Neural progenitor cell (in vitro differentiated cells): Measurements from ENCODE around the gene CGB5. TPM values are rescaled to one million over a fixed set of nuclear protein-coding genes. Genes with fewer than 3 reads are reported as not detected.
A peak's percentile ranks its signal among the peaks of the same experiment; 100 is the strongest.

Experiments
- DNase-seq: peaks from one replicate; pipeline ENCODE4 v3.0.0-alpha.2; 2016; ENCODE audit warnings: low spot score
- H2AFZ ChIP-seq: fragments of 200-600 bp; sonication (generic); replicated peaks from 2 replicates; pipeline ENCODE4 v1.6.1; 2016; ENCODE audit warnings: antibody characterized with exemption
- H3F3A ChIP-seq: fragments of 200-600 bp; sonication (generic); 2 replicates; pipeline ENCODE4 v1.6.1; 2016; ENCODE audit warnings: antibody characterized with exemption, low read depth
- H3K27ac ChIP-seq: fragments of 200-600 bp; sonication (generic); 2 replicates; pipeline ENCODE4 v1.5.1; 2016; ENCODE audit warnings: mild to moderate bottlenecking
- H3K27me3 ChIP-seq: fragments of 200-600 bp; sonication (generic); 2 replicates; pipeline ENCODE4 v1.6.1; 2016; ENCODE audit warnings: mild to moderate bottlenecking, moderate library complexity
- H3K36me3 ChIP-seq: fragments of 200-600 bp; sonication (generic); 2 replicates; pipeline ENCODE4 v1.5.1; 2016
- H3K4me1 ChIP-seq: fragments of 200-600 bp; sonication (generic); 2 replicates; pipeline ENCODE4 v1.6.1; 2016; ENCODE audit warnings: mixed run types
- H3K4me2 ChIP-seq: fragments of 200-600 bp; sonication (generic); 2 replicates; pipeline ENCODE4 v1.6.1; 2016
- H3K4me3 ChIP-seq: fragments of 200-600 bp; sonication (generic); 2 replicates; pipeline ENCODE4 v1.5.1; 2016
- H3K79me2 ChIP-seq: fragments of 200-600 bp; sonication (generic); 2 replicates; pipeline ENCODE4 v1.6.1; 2016; ENCODE audit warnings: low read depth
- H3K9ac ChIP-seq: fragments of 200-600 bp; sonication (generic); 2 replicates; pipeline ENCODE4 v1.6.1; 2016
- H3K9me3 ChIP-seq: fragments of 200-600 bp; sonication (generic); 2 replicates; pipeline ENCODE4 v1.5.1; 2016; ENCODE audit warnings: low read depth
- H4K20me1 ChIP-seq: fragments of 200-600 bp; sonication (generic); 2 replicates; pipeline ENCODE4 v1.6.1; 2016; ENCODE audit warnings: low read depth
- H3K27ac Mint-ChIP-seq: 3 replicates; pipeline ENCODE4 v1.8.0; 2021; ENCODE audit warnings: mixed read lengths
- H3K27me3 Mint-ChIP-seq: 2 replicates; pipeline ENCODE4 v1.8.0; 2022; ENCODE audit warnings: low read depth, mild to moderate bottlenecking, inconsistent platforms, moderate library complexity, mixed read lengths; ENCODE audit not compliant: insufficient read depth
- H3K36me3 Mint-ChIP-seq: 3 replicates; pipeline ENCODE4 v1.8.0; 2021; ENCODE audit warnings: mixed read lengths
- H3K4me1 Mint-ChIP-seq: 3 replicates; pipeline ENCODE4 v1.8.0; 2021; ENCODE audit warnings: mixed read lengths
- H3K4me3 Mint-ChIP-seq: 3 replicates; pipeline ENCODE4 v1.8.0; 2021; ENCODE audit warnings: mild to moderate bottlenecking, moderate library complexity, mixed read lengths
- H3K9me3 Mint-ChIP-seq: 3 replicates; pipeline ENCODE4 v1.8.0; 2020; ENCODE audit warnings: mixed read lengths
- EZH2 ChIP-seq: fragments of 200-600 bp; sonication (generic); IDR thresholded peaks from 2 replicates; pipeline ENCODE4 v1.6.1; 2017; ENCODE audit warnings: antibody characterized with exemption, mild to moderate bottlenecking, moderate library complexity
- EZH2phosphoT487 ChIP-seq: fragments of 200-600 bp; sonication (generic); IDR thresholded peaks from 2 replicates; pipeline ENCODE4 v1.6.1; 2017; ENCODE audit warnings: antibody characterized with exemption
- microRNA-seq: library from miRNA; unstranded; fragments of <30 nt; microRNA quantifications from one replicate; pipeline ENCODE4, GENCODE V29; 2016
- small RNA-seq: library from RNA; depleted of rRNA; stranded (forward); fragments of <200 nt; gene quantifications from one replicate; pipeline ENCODE3, GENCODE V24; 2015
- total RNA-seq: library from RNA; depleted of rRNA; stranded (reverse); fragments of >200 nt; gene quantifications from 2 replicates; pipeline ENCODE4 v1.2.3, GENCODE V29; 2015; ENCODE audit warnings: low replicate concordance
- TF ChIP-seq, protein P1 (sequence below): fragments of 200-600 bp; sonication (generic); IDR thresholded peaks from 2 replicates; pipeline ENCODE4 v1.5.1; 2017; ENCODE audit warnings: antibody characterized with exemption, mild to moderate bottlenecking

CGB5 gene
- total RNA-seq, 1 donor from 2014 or later, result not detected

DNA sequence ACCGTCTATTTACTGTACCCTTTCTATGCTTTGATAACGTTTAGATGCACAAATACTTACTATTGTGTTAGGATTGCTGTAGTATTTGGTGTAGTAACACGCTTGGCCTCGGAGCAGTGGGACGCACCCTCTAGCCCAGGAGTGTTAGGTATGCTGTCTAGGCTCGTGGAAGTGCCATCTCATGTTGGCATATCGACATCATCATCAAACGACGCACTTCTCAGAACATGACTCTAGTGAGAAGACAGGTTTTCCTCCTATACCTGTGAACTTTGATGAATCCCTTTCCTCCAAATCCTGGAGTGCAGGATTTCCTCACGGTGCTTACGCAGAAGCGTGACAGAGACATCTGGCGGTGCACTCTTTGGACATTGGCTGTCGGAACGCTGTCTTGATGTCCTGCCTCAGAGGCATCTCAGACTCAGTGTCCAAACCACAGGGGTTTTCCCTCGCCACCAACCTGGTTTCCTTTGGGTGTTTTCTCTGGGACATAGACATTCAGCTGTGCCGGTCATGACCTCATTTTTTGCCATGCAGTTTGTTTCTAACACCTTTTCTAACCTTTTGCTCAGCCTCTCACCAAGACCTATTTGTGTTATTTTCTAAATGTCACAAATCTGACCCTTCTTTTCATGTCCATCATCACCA is 47.9 kb downstream of the CGB5 start:
- Histone ChIP-seq H3K4me3 (no peak overlapping the region), H3K9me3 (no peaks in the 10 kb centered on the region), H3K9ac (no peak overlapping the region), H3K27me3 (no peaks in the 10 kb centered on the region), H3K4me1 (peaks cover 10% of the 10 kb centered on the region), H2AFZ (no peak overlapping the region), H3K27ac (no peak overlapping the region), H3F3A (peaks cover 44% of the 10 kb centered on the region), H3K36me3 (peaks cover 12% of the 10 kb centered on the region), H4K20me1 (peaks cover 99% of the 10 kb centered on the region), H3K79me2 (peaks cover 99% of the 10 kb centered on the region), H3K4me2 (no peak overlapping the region)
- Mint-ChIP-seq H3K27me3 (no peaks in the 10 kb centered on the region), H3K9me3 (no peaks in the 10 kb centered on the region), H3K4me1 (peaks cover 8% of the 10 kb centered on the region), H3K36me3 (peaks cover 30% of the 10 kb centered on the region), H3K4me3 (no peak overlapping the region), H3K27ac (no peak overlapping the region)
- DNase-seq, result no peak
- TF ChIP-seq, protein P1, sequence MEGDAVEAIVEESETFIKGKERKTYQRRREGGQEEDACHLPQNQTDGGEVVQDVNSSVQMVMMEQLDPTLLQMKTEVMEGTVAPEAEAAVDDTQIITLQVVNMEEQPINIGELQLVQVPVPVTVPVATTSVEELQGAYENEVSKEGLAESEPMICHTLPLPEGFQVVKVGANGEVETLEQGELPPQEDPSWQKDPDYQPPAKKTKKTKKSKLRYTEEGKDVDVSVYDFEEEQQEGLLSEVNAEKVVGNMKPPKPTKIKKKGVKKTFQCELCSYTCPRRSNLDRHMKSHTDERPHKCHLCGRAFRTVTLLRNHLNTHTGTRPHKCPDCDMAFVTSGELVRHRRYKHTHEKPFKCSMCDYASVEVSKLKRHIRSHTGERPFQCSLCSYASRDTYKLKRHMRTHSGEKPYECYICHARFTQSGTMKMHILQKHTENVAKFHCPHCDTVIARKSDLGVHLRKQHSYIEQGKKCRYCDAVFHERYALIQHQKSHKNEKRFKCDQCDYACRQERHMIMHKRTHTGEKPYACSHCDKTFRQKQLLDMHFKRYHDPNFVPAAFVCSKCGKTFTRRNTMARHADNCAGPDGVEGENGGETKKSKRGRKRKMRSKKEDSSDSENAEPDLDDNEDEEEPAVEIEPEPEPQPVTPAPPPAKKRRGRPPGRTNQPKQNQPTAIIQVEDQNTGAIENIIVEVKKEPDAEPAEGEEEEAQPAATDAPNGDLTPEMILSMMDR, result no peak
- TF ChIP-seq EZH2phosphoT487 (no peak), EZH2 (no peak)

DNA sequence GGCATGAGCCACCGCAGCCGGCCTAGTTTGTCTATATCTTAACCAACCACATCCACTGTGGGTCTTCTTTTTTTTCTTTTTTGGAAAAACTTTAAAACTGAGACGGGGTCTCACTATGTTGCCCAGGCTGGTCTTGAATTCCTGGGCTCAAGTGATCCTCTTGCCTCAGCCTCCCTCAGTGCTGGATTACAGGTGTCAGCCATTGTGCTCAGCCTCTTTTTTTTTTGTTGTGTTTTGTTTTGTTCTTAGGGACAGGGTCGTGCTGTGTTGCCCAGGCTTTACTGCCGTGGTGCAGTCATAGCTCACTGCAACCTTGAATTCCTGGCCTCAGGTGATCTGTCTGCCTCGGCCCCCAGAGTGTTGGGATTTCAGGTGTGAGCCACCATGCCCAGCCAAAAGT is 49.0 kb downstream of the CGB5 start:
- H3K27me3 Mint-ChIP-seq, result no peaks in the 10 kb centered on the region
- no peaks in the 10 kb centered on the region for H3K4me1 ChIP-seq
- no peak overlapping the region for H2AFZ ChIP-seq
- no peak for DNase-seq
- H3K4me1 Mint-ChIP-seq, result no peaks in the 10 kb centered on the region
- peaks cover 15% of the 10 kb centered on the region for H3K36me3 ChIP-seq
- H3K9ac ChIP-seq, result no peak overlapping the region
- no peak overlapping the region for H3K27ac Mint-ChIP-seq
- H3K9me3 ChIP-seq, result no peaks in the 10 kb centered on the region
- no peak overlapping the region for H3K4me3 ChIP-seq
- peaks cover 55% of the 10 kb centered on the region for H3F3A ChIP-seq
- no peak for TF ChIP-seq EZH2phosphoT487
- TF ChIP-seq, protein P1, result no peak
- no peak for TF ChIP-seq EZH2
- peak overlapping the region; percentile 21 for H3K4me3 Mint-ChIP-seq
- H4K20me1 ChIP-seq, result peaks cover 99% of the 10 kb centered on the region
- H3K79me2 ChIP-seq, result peaks cover 88% of the 10 kb centered on the region
- H3K36me3 Mint-ChIP-seq, result peaks cover 24% of the 10 kb centered on the region
- no peaks in the 10 kb centered on the region for H3K27me3 ChIP-seq
- no peaks in the 10 kb centered on the region for H3K9me3 Mint-ChIP-seq
- H3K27ac ChIP-seq, result no peak overlapping the region
- H3K4me2 ChIP-seq, result no peak overlapping the region

Small RNA genes within 50 kb of the gene (microRNA-seq; reads per million reads assigned to microRNA genes)
- 0.54 reads per million for gene MIR6798

Small RNA genes within 50 kb of the gene (small RNA-seq; reads per million reads assigned to genes)
- gene MIR6798 (not detected), gene RN7SL708P (not detected)

Other genes starting within 250 kb of the CGB5 start
- gene BCAT2, start 232.8 kb upstream of the CGB5 start, total RNA-seq, result 33.5 and 63.2 TPM in 2 replicates
- 11.2 and 27.6 TPM in 2 replicates for gene HSD17B14, start 207.4 kb upstream of the CGB5 start, total RNA-seq
- gene PLEKHA4, start 175.2 kb upstream of the CGB5 start, total RNA-seq, result 6.2 and 6.3 TPM in 2 replicates
- gene PPP1R15A, start 171.4 kb upstream of the CGB5 start, total RNA-seq, result 10.6 and 19.1 TPM in 2 replicates
- gene TULP2, start 145.1 kb upstream of the CGB5 start, total RNA-seq, result 0.26 and 0.40 TPM in 2 replicates
- gene NUCB1, start 143.5 kb upstream of the CGB5 start, total RNA-seq, result 73.5 and 158 TPM in 2 replicates
- gene DHDH, start 110.1 kb upstream of the CGB5 start, total RNA-seq, result 1.6 TPM in 1 of 2 replicates, not detected in the other
- 35.8 and 79.2 TPM in 2 replicates for gene BAX, start 89.0 kb upstream of the CGB5 start, total RNA-seq
- 989 and 1,798 TPM in 2 replicates for gene FTL, start 78.5 kb upstream of the CGB5 start, total RNA-seq
- 17.7 and 38.7 TPM in 2 replicates for gene GYS1, start 50.5 kb upstream of the CGB5 start, total RNA-seq
- gene RUVBL2, start 50.0 kb upstream of the CGB5 start, total RNA-seq, result 67.0 and 157 TPM in 2 replicates
- not detected in 2 replicates for gene LHB, start 26.8 kb upstream of the CGB5 start, total RNA-seq
- not detected in 2 replicates for gene CGB3, start 19.5 kb upstream of the CGB5 start, total RNA-seq
- 1.0 TPM in 1 of 2 replicates, not detected in the other for gene CGB2, start 12.0 kb upstream of the CGB5 start, total RNA-seq
- not detected in 2 replicates for gene CGB1, start 7.0 kb upstream of the CGB5 start, total RNA-seq
- gene CGB8, start 5.3 kb downstream of the CGB5 start, total RNA-seq, result not detected in 2 replicates
- gene CGB7, start 13.9 kb downstream of the CGB5 start, total RNA-seq, result 0.31 TPM in 1 of 2 replicates, not detected in the other
- 0.46 and 3.8 TPM in 2 replicates for gene NTF4, start 21.0 kb downstream of the CGB5 start, total RNA-seq
- 0.11 TPM in 1 of 2 replicates, not detected in the other for gene KCNA7, start 28.9 kb downstream of the CGB5 start, total RNA-seq
- gene SNRNP70, start 41.6 kb downstream of the CGB5 start, total RNA-seq, result 162 and 365 TPM in 2 replicates
- 9.2 and 9.7 TPM in 2 replicates for gene LIN7B, start 70.5 kb downstream of the CGB5 start, total RNA-seq
- 1.7 TPM in 1 of 2 replicates, not detected in the other for gene C19orf73, start 75.3 kb downstream of the CGB5 start, total RNA-seq
- gene PPFIA3, start 75.7 kb downstream of the CGB5 start, total RNA-seq, result 1.8 and 12.0 TPM in 2 replicates
- 0.31 TPM in 1 of 2 replicates, not detected in the other for gene HRC, start 111.5 kb downstream of the CGB5 start, total RNA-seq
- 3.1 and 11.2 TPM in 2 replicates for gene TRPM4, start 113.9 kb downstream of the CGB5 start, total RNA-seq